ENCODE data around the gene STAMBPL1.

STAMBPL1 gene

DNA sequence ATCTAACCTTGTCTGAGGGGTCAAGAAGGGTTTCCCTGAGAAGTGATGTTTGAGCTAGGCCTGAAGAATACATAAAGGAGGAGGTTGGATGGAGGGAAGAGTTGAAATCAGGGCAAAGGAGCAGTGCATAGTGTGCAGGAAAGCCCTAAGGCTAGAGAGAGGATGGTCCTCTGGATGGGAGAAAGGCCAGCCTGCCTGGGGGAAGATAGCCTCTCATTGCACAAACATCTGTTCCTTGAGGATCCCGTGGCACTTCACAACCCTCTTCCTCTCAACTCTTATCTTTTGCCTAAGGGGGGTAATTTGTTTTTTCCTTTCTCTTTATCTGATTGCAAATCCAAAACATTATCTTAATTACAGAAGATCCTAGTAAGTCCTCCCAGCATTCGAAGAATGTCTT lies 35.7 kb downstream of the STAMBPL1 start:
- Histone ChIP-seq H2BK15ac (ENCODE audit: low read length) (no peak overlapping the region), H3K27me3 (ENCODE audit: control insufficient read depth in 3 of 3, insufficient read depth in 3 of 3, low read depth in 1 of 3, low read length in 3 of 3) (no peaks in the 10 kb centered on the region), H3K23ac (ENCODE audit: low read depth, low read length, poor library complexity) (no peak overlapping the region), H3K27ac (replicated peaks; ENCODE audit: low read length) (no peak overlapping the region), H2AFZ (ENCODE audit: low read length) (no peak overlapping the region), H3K9me3 (replicated peaks in 1 of 2; ENCODE audit: control insufficient read depth in 2 of 2, insufficient read depth in 1 of 2, low read depth in 1 of 2, low read length in 2 of 2) (no peaks in the 10 kb centered on the region), H2BK5ac (ENCODE audit: low read length) (no peak overlapping the region), H2BK12ac (ENCODE audit: low read length) (no peak overlapping the region), H2BK120ac (ENCODE audit: low read depth, low read length) (no peak overlapping the region), H3K14ac (ENCODE audit: low read length) (no peak overlapping the region), H3K4ac (ENCODE audit: low read length) (no peak overlapping the region), H3K18ac (ENCODE audit: low read length) (no peak overlapping the region), H4K8ac (ENCODE audit: low read depth, low read length) (no peak overlapping the region), H3K4me1 (ENCODE audit: control insufficient read depth in 2 of 2, insufficient read depth in 1 of 2, low read depth in 1 of 2, low read length in 2 of 2) (peaks cover 0 to 2% of the 10 kb centered on the region in 2 donors), H3K79me1 (ENCODE audit: low read depth, low read length) (no peaks in the 10 kb centered on the region), H2AK5ac (ENCODE audit: low read depth, low read length) (no peak overlapping the region), H3K36me3 (replicated peaks in 1 of 2; ENCODE audit: control insufficient read depth in 2 of 2, insufficient read depth in 2 of 2, low read length in 2 of 2) (no peaks in the 10 kb centered on the region), H3K4me2 (ENCODE audit: insufficient read depth, low read length, poor library complexity, severe bottlenecking) (no peak overlapping the region), H3K9ac (ENCODE audit: low read depth, low read length, poor library complexity) (no peak overlapping the region), H3K4me3 (ENCODE audit: low read length in 2 of 2) (no peak overlapping the region), H4K91ac (ENCODE audit: low read depth, low read length, poor library complexity) (no peak overlapping the region)
- no CpG with 5 or more reads among the region's 2 CpGs for WGBS, 2 donors (ENCODE audit: extremely low coverage in 2 of 2, insufficient read length in 2 of 2, insufficient replicate concordance in 1 of 2)
- no peak for DNase-seq (ENCODE audit: low spot score)

DNA sequence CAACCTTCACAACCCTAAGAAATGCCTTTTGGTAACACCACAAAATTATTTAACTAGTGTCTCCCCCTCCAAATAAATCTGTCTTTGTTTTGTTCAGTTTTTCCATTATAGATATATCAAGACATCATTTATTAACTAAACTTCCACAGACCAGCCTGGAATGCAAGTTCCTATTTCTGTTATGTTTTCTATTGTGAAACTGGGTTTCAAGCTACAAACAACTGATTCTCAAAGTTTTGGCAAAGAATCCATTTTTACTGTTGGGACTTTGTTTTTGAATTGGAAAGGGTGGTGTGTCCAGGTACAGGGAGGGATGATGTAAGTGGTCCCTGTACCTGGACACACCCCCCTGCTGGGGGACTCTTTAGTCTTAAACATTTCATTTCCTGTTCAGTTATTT lies 36.2 kb downstream of the STAMBPL1 start:
- Histone ChIP-seq H3K4ac (ENCODE audit: low read length) (no peak overlapping the region), H3K27ac (replicated peaks; ENCODE audit: low read length) (no peak overlapping the region), H3K14ac (ENCODE audit: low read length) (no peak overlapping the region), H3K9me3 (replicated peaks in 1 of 2; ENCODE audit: control insufficient read depth in 2 of 2, insufficient read depth in 1 of 2, low read depth in 1 of 2, low read length in 2 of 2) (no peaks in the 10 kb centered on the region), H3K4me1 (ENCODE audit: control insufficient read depth in 2 of 2, insufficient read depth in 1 of 2, low read depth in 1 of 2, low read length in 2 of 2) (peaks cover 0 to 2% of the 10 kb centered on the region in 2 donors), H3K79me1 (ENCODE audit: low read depth, low read length) (no peaks in the 10 kb centered on the region), H3K36me3 (replicated peaks in 1 of 2; ENCODE audit: control insufficient read depth in 2 of 2, insufficient read depth in 2 of 2, low read length in 2 of 2) (no peaks in the 10 kb centered on the region), H4K8ac (ENCODE audit: low read depth, low read length) (no peak overlapping the region), H2AFZ (ENCODE audit: low read length) (no peak overlapping the region), H2BK120ac (ENCODE audit: low read depth, low read length) (no peak overlapping the region), H3K9ac (ENCODE audit: low read depth, low read length, poor library complexity) (no peak overlapping the region), H2BK5ac (ENCODE audit: low read length) (no peak overlapping the region), H3K27me3 (ENCODE audit: control insufficient read depth in 3 of 3, insufficient read depth in 3 of 3, low read depth in 1 of 3, low read length in 3 of 3) (no peaks in the 10 kb centered on the region), H2BK15ac (ENCODE audit: low read length) (no peak overlapping the region), H3K18ac (ENCODE audit: low read length) (no peak overlapping the region), H3K4me2 (ENCODE audit: insufficient read depth, low read length, poor library complexity, severe bottlenecking) (no peak overlapping the region), H2BK12ac (ENCODE audit: low read length) (no peak overlapping the region), H4K91ac (ENCODE audit: low read depth, low read length, poor library complexity) (no peak overlapping the region), H2AK5ac (ENCODE audit: low read depth, low read length) (no peak overlapping the region), H3K4me3 (ENCODE audit: low read length in 2 of 2) (no peak overlapping the region), H3K23ac (ENCODE audit: low read depth, low read length, poor library complexity) (no peak overlapping the region)
- no peak for DNase-seq (ENCODE audit: low spot score)

DNA sequence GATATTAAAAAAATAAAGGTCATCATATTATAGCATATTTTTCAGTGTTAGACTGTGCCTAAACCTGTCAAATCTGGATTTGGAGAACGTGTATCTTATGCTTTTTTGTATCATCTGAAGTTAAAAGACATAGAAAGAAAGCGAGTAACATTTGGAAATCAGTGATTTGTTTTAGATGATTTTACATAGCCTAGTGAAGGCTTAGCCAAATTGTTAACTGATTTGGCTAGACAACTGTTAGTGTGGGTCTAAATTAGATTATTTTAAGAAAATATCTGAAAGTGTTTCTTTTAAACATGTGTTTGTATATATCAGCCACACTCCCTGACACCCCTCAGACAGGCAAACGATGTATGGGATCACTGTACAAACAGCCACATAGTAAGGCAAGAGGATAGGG lies 36.9 kb downstream of the STAMBPL1 start:
- Histone ChIP-seq H3K79me1 (ENCODE audit: low read depth, low read length) (no peaks in the 10 kb centered on the region), H2BK5ac (ENCODE audit: low read length) (no peak overlapping the region), H2BK120ac (ENCODE audit: low read depth, low read length) (no peak overlapping the region), H3K4me1 (ENCODE audit: control insufficient read depth in 2 of 2, insufficient read depth in 1 of 2, low read depth in 1 of 2, low read length in 2 of 2) (peaks cover 0 to 2% of the 10 kb centered on the region in 2 donors), H3K27me3 (ENCODE audit: control insufficient read depth in 3 of 3, insufficient read depth in 3 of 3, low read depth in 1 of 3, low read length in 3 of 3) (no peaks in the 10 kb centered on the region), H3K4me3 (ENCODE audit: low read length in 2 of 2) (no peak overlapping the region), H3K4ac (ENCODE audit: low read length) (no peak overlapping the region), H3K27ac (replicated peaks; ENCODE audit: low read length) (no peak overlapping the region), H4K91ac (ENCODE audit: low read depth, low read length, poor library complexity) (no peak overlapping the region), H3K9me3 (replicated peaks in 1 of 2; ENCODE audit: control insufficient read depth in 2 of 2, insufficient read depth in 1 of 2, low read depth in 1 of 2, low read length in 2 of 2) (no peaks in the 10 kb centered on the region), H3K18ac (ENCODE audit: low read length) (no peak overlapping the region), H3K14ac (ENCODE audit: low read length) (no peak overlapping the region), H2BK15ac (ENCODE audit: low read length) (no peak overlapping the region), H2BK12ac (ENCODE audit: low read length) (no peak overlapping the region), H3K36me3 (replicated peaks in 1 of 2; ENCODE audit: control insufficient read depth in 2 of 2, insufficient read depth in 2 of 2, low read length in 2 of 2) (no peaks in the 10 kb centered on the region), H3K4me2 (ENCODE audit: insufficient read depth, low read length, poor library complexity, severe bottlenecking) (no peak overlapping the region), H2AFZ (ENCODE audit: low read length) (no peak overlapping the region), H3K23ac (ENCODE audit: low read depth, low read length, poor library complexity) (no peak overlapping the region), H2AK5ac (ENCODE audit: low read depth, low read length) (no peak overlapping the region), H3K9ac (ENCODE audit: low read depth, low read length, poor library complexity) (no peak overlapping the region), H4K8ac (ENCODE audit: low read depth, low read length) (no peak overlapping the region)
- no CpG with 5 or more reads among the region's 3 CpGs for WGBS, 2 donors (ENCODE audit: extremely low coverage in 2 of 2, insufficient read length in 2 of 2, insufficient replicate concordance in 1 of 2)
- DNase-seq (ENCODE audit: low spot score) = no peak

DNA sequence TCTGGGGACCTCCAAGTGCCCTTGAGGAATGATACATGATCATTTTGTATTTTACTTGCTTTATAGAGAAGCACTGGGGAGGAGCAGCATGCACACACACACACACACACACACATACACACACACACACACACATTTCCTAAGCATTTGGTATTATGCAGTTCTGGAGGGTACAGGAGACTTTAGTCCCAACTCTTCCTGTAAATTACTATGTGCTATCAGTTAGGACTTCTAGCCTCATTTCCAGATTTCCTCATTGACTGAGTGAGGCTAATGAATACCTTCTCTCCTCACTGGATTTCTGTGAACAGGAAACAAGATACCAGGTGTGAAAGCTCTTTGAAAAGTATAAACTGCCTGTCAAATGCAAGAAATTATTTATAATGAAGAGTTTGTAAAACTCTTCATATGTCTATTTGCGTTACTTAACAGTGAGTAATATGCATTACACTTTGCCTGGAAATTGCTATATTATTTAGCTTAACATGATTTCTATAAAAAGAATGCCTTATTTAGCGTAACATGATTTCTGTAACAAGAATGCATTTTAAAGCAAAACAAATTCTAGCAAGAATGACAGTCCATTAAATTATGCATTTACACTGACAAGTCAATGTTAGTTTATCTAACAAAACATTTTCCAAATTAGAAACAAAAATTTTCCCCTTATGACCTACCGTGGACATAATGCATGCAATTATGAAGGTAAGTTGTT lies 38.3 kb downstream of the STAMBPL1 start:
- DNase-seq (ENCODE audit: low spot score) = no peak
- no peaks in the 10 kb centered on the region for H3K4me1 ChIP-seq (ENCODE audit: control insufficient read depth in 2 of 2, insufficient read depth in 1 of 2, low read depth in 1 of 2, low read length in 2 of 2)
- no peak overlapping the region for H2BK120ac ChIP-seq (ENCODE audit: low read depth, low read length)
- no peak overlapping the region for H3K4ac ChIP-seq (ENCODE audit: low read length)
- no peak overlapping the region for H3K9ac ChIP-seq (ENCODE audit: low read depth, low read length, poor library complexity)
- WGBS, 2 donors (ENCODE audit: extremely low coverage in 2 of 2, insufficient read length in 2 of 2, insufficient replicate concordance in 1 of 2) = no CpG with 5 or more reads among the region's 3 CpGs
- H3K14ac ChIP-seq (ENCODE audit: low read length) = no peak overlapping the region
- H4K91ac ChIP-seq (ENCODE audit: low read depth, low read length, poor library complexity) = no peak overlapping the region
- H3K18ac ChIP-seq (ENCODE audit: low read length) = no peak overlapping the region
- H3K36me3 ChIP-seq (replicated peaks in 1 of 2; ENCODE audit: control insufficient read depth in 2 of 2, insufficient read depth in 2 of 2, low read length in 2 of 2) = no peaks in the 10 kb centered on the region
- H4K8ac ChIP-seq (ENCODE audit: low read depth, low read length) = no peak overlapping the region
- no peak overlapping the region for H2BK15ac ChIP-seq (ENCODE audit: low read length)
- H3K4me3 ChIP-seq (ENCODE audit: low read length in 2 of 2) = no peak overlapping the region
- H3K79me1 ChIP-seq (ENCODE audit: low read depth, low read length) = no peaks in the 10 kb centered on the region
- no peak overlapping the region for H2BK12ac ChIP-seq (ENCODE audit: low read length)
- no peaks in the 10 kb centered on the region for H3K27me3 ChIP-seq (ENCODE audit: control insufficient read depth in 3 of 3, insufficient read depth in 3 of 3, low read depth in 1 of 3, low read length in 3 of 3)
- H3K4me2 ChIP-seq (ENCODE audit: insufficient read depth, low read length, poor library complexity, severe bottlenecking) = no peak overlapping the region
- no peaks in the 10 kb centered on the region for H3K9me3 ChIP-seq (replicated peaks in 1 of 2; ENCODE audit: control insufficient read depth in 2 of 2, insufficient read depth in 1 of 2, low read depth in 1 of 2, low read length in 2 of 2)
- H2BK5ac ChIP-seq (ENCODE audit: low read length) = no peak overlapping the region
- no peak overlapping the region for H3K23ac ChIP-seq (ENCODE audit: low read depth, low read length, poor library complexity)
- H3K27ac ChIP-seq (replicated peaks; ENCODE audit: low read length) = no peak overlapping the region
- H2AK5ac ChIP-seq (ENCODE audit: low read depth, low read length) = no peak overlapping the region
- H2AFZ ChIP-seq (ENCODE audit: low read length) = no peak overlapping the region
